AG08396 (cell line): Measurements from ENCODE around the gene KRIT1.
A peak's percentile ranks its signal among the peaks of the same experiment; 100 is the strongest.
"Not testable (repeated sequence)": the region's sequence is repeated elsewhere in the genome, so short reads cannot be mapped to it uniquely, and the experiment has no call there.

Experiments
- DNase-seq: peaks from one replicate; pipeline ENCODE4 v3.0.0; 2012; ENCODE audit warnings: low spot score, mixed read lengths

The KRIT1 gene

GRCh38 chr7:92246360-92247101 is 817 bp upstream of the KRIT1 start:
- peak; percentile 41 for DNase-seq

- DNase-seq = no peak
These were observed 767 bp downstream of the KRIT1 start for GRCh38 chr7:92244808-92245486.

GRCh38 chr7:92242972-92243371 is 2.7 kb downstream of the KRIT1 start:
- DNase-seq = no peak

- DNase-seq = no peak
These were observed 15.2 kb downstream of the KRIT1 start for GRCh38 chr7:92230547-92230946.

- DNase-seq = no peak
These were observed 17.0 kb downstream of the KRIT1 start for GRCh38 chr7:92228742-92229141.

- DNase-seq = no peak
These were observed 17.6 kb downstream of the KRIT1 start for GRCh38 chr7:92228100-92228499.

- no peak for DNase-seq
These were observed 18.7 kb downstream of the KRIT1 start for GRCh38 chr7:92226981-92227380.

- DNase-seq = no peak
These were observed 23.9 kb downstream of the KRIT1 start for GRCh38 chr7:92221766-92222165.

DNA sequence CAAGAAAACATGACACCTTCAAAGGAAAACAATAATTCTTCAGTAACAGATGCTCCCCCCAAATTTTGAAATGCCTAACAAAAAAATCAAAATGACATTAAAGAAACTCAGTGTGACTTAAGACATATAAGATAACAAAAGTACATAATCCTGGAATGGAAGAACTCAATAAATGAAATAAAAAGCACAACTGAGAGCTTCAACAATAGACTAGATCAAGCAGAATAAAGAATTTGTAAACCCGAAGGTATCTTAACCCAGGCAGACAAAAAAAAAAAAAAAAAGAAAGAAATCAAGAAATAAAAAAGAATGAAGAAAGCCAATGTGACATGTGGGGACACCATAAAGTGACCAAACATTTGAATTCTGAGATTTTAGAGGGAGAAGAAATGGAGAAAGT is 39.0 kb downstream of the KRIT1 start:
- DNase-seq = no peak

- no peak for DNase-seq
These were observed 39.7 kb downstream of the KRIT1 start for GRCh38 chr7:92205987-92206386.

DNA sequence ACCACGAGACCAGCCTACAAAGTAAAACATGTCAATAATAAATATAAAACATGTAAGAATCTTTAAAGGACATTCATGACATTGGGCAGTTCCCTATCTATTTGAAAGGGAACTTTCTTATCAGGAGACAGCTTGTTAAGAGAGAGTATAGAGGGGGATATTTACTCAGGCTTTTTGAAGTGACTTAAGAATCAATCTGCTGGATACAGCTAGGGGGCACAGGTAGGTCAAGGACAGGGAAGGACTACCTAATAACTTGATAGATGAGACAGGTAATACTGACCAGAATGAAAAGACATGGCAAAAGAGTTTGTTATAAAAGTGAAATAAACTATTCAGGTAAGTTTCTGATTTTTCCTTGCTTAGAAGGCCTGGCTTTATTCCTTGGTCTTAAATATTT is 44.9 kb downstream of the KRIT1 start:
- DNase-seq = no peak

DNA sequence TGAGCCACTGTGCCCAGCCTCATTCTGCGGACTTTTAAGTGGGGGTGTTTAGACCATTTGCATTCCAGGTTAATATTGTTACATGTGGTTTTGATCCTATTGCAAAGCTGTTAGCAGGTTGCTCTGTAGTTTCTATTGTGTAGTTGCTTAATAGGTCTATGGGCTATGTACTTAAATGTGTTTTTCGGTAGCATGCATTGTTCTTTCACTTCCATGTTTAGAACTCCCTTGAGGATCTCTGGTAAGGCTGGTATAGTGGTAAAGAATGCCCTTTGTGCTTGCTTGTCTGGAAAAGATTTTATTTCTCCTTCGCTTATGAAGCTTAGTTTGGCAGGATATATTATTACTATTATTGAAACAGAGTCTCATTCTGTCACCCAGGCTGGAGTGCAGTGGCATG is 53.4 kb downstream of the KRIT1 start:
- no peak for DNase-seq

DNA sequence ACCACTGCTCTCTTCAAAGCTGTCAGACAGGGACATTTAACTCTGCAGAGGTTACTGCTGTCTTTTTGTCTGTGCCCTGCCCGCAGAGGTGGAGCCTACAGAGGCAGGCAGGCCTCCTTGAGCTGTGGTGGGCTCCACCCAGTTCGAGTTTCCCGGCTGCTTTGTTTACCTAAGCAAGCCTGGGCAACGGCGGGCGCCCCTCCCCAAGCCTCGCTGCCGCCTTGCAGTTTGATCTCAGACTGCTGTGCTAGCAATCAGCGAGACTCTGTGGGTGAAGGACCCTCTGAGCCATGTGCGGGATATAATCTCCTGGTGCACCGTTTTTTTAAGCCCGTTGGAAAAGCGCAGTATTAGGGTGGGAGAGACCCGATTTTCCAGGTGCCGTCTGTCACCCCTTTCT is 56.5 kb downstream of the KRIT1 start:
- DNase-seq = not testable (repeated sequence)

DNA sequence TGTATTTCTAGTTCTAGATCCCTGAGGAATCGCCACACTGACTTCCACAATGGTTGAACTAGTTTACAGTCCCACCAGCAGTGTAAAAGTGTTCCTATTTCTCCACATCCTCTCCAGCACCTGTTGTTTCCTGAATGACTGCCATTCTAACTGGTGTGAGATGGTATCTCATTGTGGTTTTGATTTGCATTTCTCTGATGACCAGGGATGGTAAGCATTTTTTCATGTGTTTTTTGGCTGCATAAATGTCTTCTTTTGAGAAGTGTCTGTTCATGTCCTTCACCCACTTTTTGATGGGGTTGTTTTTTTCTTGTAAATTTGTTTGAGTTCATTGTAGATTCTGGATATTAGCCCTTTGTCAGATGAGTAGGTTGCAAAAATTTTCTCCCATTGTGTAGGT is 61.4 kb downstream of the KRIT1 start:
- DNase-seq = not testable (repeated sequence)

GRCh38 chr7:92178928-92179924 is 66.5 kb downstream of the KRIT1 start, which contains the start of gene LRRD1:
Gene LRRD1 (minus strand): TSS chr7:92179142. CDS start chr7:92165202, 13,940 bp downstream.
- DNase-seq = peak; percentile 90

DNA sequence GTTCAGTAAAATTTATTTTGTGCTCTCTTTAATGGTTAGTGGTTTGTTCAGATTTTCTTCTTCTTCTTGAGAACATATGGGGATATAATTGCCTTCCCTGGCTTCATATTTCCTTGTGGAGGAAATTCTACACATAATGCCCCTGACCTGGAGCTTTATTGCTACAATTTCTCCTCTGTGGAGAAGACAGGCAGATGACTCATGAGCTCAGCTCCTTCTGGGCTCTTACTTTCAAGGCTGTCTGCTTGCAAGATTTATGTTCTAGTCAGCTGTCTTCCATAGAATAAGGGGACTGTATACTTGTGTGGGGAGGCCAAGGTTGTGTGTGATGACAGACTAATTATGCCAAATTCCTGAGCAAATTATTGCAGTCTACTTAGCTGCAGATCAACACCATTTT is 68.4 kb downstream of the KRIT1 start:
- DNase-seq = peak; percentile 15

- not testable (repeated sequence) for DNase-seq
These were observed 76.2 kb downstream of the KRIT1 start for GRCh38 chr7:92169529-92169928.

- DNase-seq = no peak
These were observed 84.4 kb downstream of the KRIT1 start for GRCh38 chr7:92161271-92161670.

DNA sequence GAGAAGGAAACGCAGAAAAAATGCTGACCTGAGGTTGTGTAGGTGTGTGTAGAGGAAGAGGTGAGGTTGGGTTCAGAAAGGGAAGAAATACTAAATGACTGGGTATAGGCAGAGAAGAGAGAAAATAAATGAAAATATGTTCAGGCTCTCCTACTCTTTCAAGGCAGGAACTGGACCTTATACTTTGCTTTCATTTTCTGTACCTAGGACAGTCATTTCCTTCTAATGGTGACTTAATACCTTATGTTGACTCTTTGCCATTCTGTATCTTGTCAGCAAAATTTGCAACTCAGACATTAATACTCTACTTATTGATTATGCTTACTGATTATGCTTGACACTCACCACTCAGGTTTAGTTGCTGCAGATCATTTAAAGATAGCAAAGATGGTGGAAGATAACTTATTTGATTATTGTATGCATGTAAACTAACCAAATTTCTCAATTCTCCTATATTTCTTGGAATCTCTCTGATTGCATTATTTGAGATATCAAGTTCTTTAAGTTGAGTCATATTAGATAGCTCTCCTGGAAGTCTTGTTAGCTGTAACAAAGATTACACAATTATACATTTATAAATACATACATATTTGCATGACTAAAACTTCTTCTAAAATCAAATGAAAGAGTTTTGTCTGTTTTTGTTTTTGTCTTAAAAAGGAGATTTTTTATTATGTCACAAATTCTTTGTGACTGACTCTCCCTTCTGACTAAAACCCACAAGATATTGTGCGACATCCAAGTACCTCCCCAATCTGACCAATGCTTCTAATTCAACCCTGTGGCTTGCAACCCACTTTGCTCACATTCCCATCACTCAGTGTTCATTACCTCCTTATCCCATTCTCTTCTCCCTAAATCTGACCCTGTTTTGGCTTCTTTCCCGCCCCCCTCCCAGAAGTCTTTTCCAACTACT is 86.8 kb downstream of the KRIT1 start:
- DNase-seq = peak; percentile 79

DNA sequence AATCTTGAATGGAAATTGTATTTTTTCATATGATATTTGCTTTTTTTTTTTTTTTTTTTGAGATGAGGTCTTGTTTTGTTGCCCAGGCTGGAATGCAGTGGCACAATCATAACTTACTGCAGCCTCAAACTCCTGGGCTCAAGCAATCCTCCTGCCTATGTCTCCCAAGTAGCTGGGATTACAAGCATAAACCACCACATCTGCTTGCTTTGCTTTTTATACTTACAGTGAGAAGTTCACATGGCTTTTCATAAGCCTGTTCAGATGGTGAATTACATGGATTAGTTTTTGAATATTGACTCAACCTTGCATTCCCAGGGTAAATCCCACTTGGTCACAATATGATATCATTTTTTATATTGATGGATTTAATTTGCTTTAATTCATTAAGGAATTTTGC is 88.7 kb downstream of the KRIT1 start:
- no peak for DNase-seq

DNA sequence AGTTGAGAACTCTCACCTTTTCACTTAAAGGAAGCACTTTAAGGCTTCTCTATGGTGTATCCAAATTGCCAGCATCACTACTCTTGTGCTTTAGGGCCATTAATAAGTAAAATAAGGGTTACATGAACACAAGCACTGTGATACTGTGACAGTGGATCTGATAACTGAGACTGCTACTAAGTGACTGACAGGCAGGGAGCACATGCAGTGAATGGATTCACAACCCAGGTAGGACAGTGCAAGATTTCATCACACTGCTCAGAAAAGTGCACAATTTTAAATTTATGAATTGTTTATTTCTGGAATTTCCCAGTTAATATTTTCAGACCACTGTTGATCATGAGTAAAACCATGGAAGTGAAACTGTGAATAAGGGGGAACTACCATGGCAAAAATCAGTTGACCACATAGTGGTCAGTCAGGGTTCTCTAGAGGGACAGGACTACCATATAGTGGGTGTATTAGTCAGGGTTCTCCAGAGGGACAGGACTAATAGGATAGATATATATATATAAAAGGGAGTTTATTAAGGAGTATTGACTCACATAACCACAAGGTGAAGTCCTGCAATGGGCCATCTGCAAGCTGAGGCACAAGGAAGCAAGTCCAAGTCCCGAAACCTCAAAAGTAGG is 90.5 kb downstream of the KRIT1 start:
- DNase-seq = no peak
